Activated T-cell treated with anti-CD3 and anti-CD28 coated beads, Interleukin-2, amount 50 U/mL, for 48 hours (primary cell): ENCODE measurements around the gene UGT1A1.

Experiments used
- DNase-seq, 2 experiments: peaks; one replicate each; pipeline ENCODE4 v3.0.0-alpha.2; 2020

UGT1A1 gene

GRCh38 chr2:233799087-233799665, 39.1 kb downstream of the UGT1A1 start:
- peak; percentile 5 to 10 for DNase-seq

DNA sequence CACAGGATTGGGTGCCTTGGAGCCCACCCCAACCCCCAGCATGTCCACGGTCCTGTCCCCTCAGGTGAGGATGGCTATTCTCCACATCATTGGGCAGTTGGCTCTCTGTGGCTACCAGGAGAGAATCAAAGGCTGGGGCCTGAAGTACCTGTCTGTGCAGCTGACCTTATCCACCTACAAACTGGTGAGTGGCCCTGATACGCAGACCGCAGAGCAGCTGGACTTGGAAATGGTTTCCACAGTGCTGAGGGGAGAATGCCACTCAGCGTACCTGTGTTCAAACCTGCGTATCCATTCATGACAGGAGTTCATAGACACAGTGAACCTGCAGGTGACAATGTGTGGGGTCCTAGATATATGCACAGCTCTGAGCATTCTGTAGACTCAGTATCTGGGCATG, 39.6 kb downstream of the UGT1A1 start:
- DNase-seq: no peak

- DNase-seq: peak; percentile 7
Measured at GRCh38 chr2:233800208-233800607, 40.1 kb downstream of the UGT1A1 start.

GRCh38 chr2:233801357-233802131, 41.5 kb downstream of the UGT1A1 start:
- DNase-seq: peak; percentile 17 to 32

DNA sequence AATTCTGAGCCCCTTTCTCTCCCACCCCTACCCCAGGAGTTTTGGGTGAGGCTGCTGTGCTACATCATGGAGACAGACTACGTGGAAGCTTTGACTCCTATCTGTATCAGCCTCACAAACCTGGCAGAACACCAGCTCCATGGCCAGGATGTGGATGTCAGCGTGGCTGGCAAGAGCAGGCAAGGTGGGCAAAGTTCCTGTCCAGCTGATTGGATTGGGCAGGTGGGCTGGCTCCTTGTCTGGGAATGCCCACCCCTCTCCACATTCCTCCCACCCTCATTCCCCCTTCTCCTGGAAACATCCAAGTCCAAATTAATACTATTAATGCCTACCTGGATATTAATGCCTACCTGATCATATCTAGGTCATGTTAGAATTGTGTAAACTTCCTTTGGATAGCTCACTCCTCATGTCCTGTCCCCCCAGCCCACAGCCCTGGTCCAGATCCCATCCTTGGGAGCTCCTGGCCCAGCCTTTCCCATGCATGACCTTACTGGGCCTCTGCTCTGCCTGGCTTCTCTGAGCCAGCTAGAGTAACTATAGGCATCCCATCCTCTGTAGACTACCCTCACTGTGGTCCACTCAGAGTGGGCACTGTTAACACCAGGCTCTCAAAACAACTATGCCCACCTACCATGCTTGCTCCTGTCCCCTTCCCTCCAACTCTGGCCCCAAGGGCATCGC, 42.2 kb downstream of the UGT1A1 start:
- DNase-seq: peak in 1 of 2 experiments; percentile 2

- DNase-seq: peak in 1 of 2 experiments; percentile 1
Measured at GRCh38 chr2:233803292-233803911, 43.3 kb downstream of the UGT1A1 start.

DNA sequence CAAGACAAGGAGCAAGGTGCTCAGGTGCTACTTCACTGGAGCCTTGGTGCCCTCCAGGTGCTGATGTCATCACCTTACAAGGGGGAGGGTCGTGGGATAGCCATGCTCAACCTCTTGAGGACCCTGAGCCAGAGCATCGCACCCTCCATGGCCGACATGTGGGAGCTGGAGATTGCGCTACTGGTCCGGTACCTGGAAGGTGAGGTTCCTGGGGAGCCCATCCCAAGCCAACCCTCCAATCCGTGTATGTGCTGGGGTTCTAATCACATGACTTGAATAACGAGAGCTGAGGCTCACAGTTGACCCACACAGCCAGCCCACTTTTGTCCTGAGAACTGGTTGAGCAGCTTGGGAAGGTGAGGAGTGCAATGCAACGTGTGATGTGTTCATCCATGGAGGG, 43.9 kb downstream of the UGT1A1 start:
- peak in 1 of 2 experiments; percentile 7 for DNase-seq

- DNase-seq: peak in 1 of 2 experiments; percentile 8
Measured at GRCh38 chr2:233807215-233807865, 47.3 kb downstream of the UGT1A1 start.

GRCh38 chr2:233807966-233808935, 48.2 kb downstream of the UGT1A1 start:
- no peak for DNase-seq

- no peak for DNase-seq
Measured at GRCh38 chr2:233810385-233810784, 50.3 kb downstream of the UGT1A1 start.

DNA sequence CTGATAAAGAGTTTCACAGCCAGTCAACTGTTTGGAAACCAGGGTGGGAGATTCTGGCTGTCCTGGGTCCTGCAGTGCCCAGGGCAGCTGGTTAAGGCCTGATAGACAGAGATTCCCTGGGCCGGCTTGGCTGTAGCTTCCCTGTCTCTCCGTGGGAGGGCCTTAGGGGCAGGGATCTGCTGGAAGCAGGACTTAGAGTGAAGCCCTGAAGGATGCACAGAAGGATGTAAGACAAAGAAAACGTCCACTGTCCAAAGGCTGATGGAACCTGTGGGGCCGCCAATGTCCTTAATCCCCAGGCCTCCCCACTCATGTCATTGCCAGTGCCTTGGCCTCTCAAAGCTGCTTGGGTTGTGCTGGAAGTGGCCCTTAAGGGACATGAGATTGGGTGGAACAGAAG, 51.0 kb downstream of the UGT1A1 start:
- no peak for DNase-seq

- no peak for DNase-seq
Measured at GRCh38 chr2:233811732-233812131, 51.7 kb downstream of the UGT1A1 start.

GRCh38 chr2:233813236-233814055, 53.4 kb downstream of the UGT1A1 start:
- no peak for DNase-seq

- no peak for DNase-seq
Measured at GRCh38 chr2:233814056-233814835, 54.2 kb downstream of the UGT1A1 start.

DNA sequence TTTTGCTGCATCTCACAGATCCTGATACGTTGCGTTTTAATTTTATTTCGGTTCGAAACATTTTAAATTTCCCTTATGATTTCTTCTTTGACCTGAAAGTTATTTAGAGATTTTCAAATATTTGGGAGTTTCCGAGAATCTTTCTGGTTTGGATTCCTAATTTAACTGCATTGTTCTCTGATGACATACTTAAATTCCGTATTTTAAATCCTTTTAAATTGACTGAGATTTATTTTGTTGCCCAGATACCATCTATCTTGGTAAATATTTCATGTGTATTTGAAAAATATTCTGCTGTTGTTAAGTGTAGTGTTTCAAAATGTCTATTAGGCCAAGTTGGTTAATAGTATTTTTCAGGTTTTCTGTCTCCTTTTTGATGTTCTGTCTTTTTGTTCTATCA, 55.8 kb downstream of the UGT1A1 start:
- no peak for DNase-seq

GRCh38 chr2:233816334-233816733, 56.3 kb downstream of the UGT1A1 start:
- DNase-seq: no peak

GRCh38 chr2:233816771-233817170, 56.7 kb downstream of the UGT1A1 start:
- DNase-seq: no peak

GRCh38 chr2:233817361-233817911, 57.4 kb downstream of the UGT1A1 start:
- DNase-seq: no peak

GRCh38 chr2:233817995-233818638, 58.0 kb downstream of the UGT1A1 start:
- DNase-seq: no peak
